Activated naive CD8-positive, alpha-beta T cell (primary cell): ENCODE results near the gene ALPL.

Experiments used
- H3K27ac Mint-ChIP-seq: one replicate; pipeline ENCODE4 v1.8.0; 2021; ENCODE audit warnings: mixed read lengths
- H3K27me3 Mint-ChIP-seq: one replicate; pipeline ENCODE4 v1.8.0; 2021; ENCODE audit warnings: mixed read lengths
- H3K36me3 Mint-ChIP-seq: one replicate; pipeline ENCODE4 v1.8.0; 2021; ENCODE audit warnings: mixed read lengths
- H3K4me1 Mint-ChIP-seq: one replicate; pipeline ENCODE4 v1.8.0; 2021; ENCODE audit warnings: low read depth, mixed read lengths
- H3K4me3 Mint-ChIP-seq: one replicate; pipeline ENCODE4 v1.8.0; 2021; ENCODE audit warnings: mild to moderate bottlenecking, mixed read lengths
- H3K9me3 Mint-ChIP-seq: one replicate; pipeline ENCODE4 v1.8.0; 2021; ENCODE audit warnings: low read depth, mixed read lengths

Gene ALPL

GRCh38 chr1:21496886-21497285 is 12.3 kb upstream of the ALPL start:
- Mint-ChIP-seq H3K27ac (no peak overlapping the region), H3K27me3 (peaks cover 1% of the 10 kb centered on the region), H3K36me3 (no peaks in the 10 kb centered on the region), H3K9me3 (no peaks in the 10 kb centered on the region), H3K4me3 (no peak overlapping the region), H3K4me1 (no peaks in the 10 kb centered on the region)

GRCh38 chr1:21497466-21498061 is 11.7 kb upstream of the ALPL start:
- no peak overlapping the region for H3K4me3 Mint-ChIP-seq

GRCh38 chr1:21499283-21499950 is 9.8 kb upstream of the ALPL start:
- Mint-ChIP-seq H3K4me1 (no peaks in the 10 kb centered on the region), H3K27me3 (peaks cover 1% of the 10 kb centered on the region), H3K9me3 (no peaks in the 10 kb centered on the region), H3K36me3 (no peaks in the 10 kb centered on the region), H3K27ac (no peak overlapping the region), H3K4me3 (no peak overlapping the region)

More at GRCh38 chr1:21497466-21498061, 11.7 kb upstream of the ALPL start:
- H3K27ac Mint-ChIP-seq, result no peak overlapping the region
- no peaks in the 10 kb centered on the region for H3K36me3 Mint-ChIP-seq
- H3K27me3 Mint-ChIP-seq, result peaks cover 1% of the 10 kb centered on the region
- no peaks in the 10 kb centered on the region for H3K9me3 Mint-ChIP-seq
- H3K4me1 Mint-ChIP-seq, result no peaks in the 10 kb centered on the region

GRCh38 chr1:21503706-21504377 is 5.4 kb upstream of the ALPL start:
- H3K27ac Mint-ChIP-seq, result no peak overlapping the region
- no peaks in the 10 kb centered on the region for H3K36me3 Mint-ChIP-seq
- peaks cover 26% of the 10 kb centered on the region for H3K27me3 Mint-ChIP-seq
- H3K4me3 Mint-ChIP-seq, result no peak overlapping the region
- H3K4me1 Mint-ChIP-seq, result peaks cover 2% of the 10 kb centered on the region
- H3K9me3 Mint-ChIP-seq, result no peaks in the 10 kb centered on the region

GRCh38 chr1:21506804-21507203 is 2.4 kb upstream of the ALPL start:
- H3K9me3 Mint-ChIP-seq, result no peaks in the 10 kb centered on the region
- peaks cover 38% of the 10 kb centered on the region for H3K27me3 Mint-ChIP-seq

GRCh38 chr1:21507511-21508270 is 1.5 kb upstream of the ALPL start:
- peaks cover 9% of the 10 kb centered on the region for H3K4me1 Mint-ChIP-seq
- no peak overlapping the region for H3K27ac Mint-ChIP-seq
- peak overlapping the region; percentile 4 for H3K4me3 Mint-ChIP-seq
- no peaks in the 10 kb centered on the region for H3K9me3 Mint-ChIP-seq
- H3K27me3 Mint-ChIP-seq, result peaks cover 40% of the 10 kb centered on the region
- no peaks in the 10 kb centered on the region for H3K36me3 Mint-ChIP-seq

More at GRCh38 chr1:21506804-21507203, 2.4 kb upstream of the ALPL start:
- H3K36me3 Mint-ChIP-seq, result no peaks in the 10 kb centered on the region
- H3K27ac Mint-ChIP-seq, result no peak overlapping the region
- H3K4me1 Mint-ChIP-seq, result peaks cover 9% of the 10 kb centered on the region
- no peak overlapping the region for H3K4me3 Mint-ChIP-seq

- H3K27me3 Mint-ChIP-seq, result peaks cover 40% of the 10 kb centered on the region
These were observed 458 bp upstream of the ALPL start for GRCh38 chr1:21508580-21509350.

GRCh38 chr1:21510113-21510493 is 880 bp downstream of the ALPL start:
- Mint-ChIP-seq H3K4me1 (peaks cover 9% of the 10 kb centered on the region), H3K27me3 (peaks cover 38% of the 10 kb centered on the region), H3K36me3 (no peaks in the 10 kb centered on the region), H3K9me3 (no peaks in the 10 kb centered on the region), H3K4me3 (peak overlapping the region; percentile 14), H3K27ac (no peak overlapping the region)

More at GRCh38 chr1:21508580-21509350, 458 bp upstream of the ALPL start:
- Mint-ChIP-seq H3K9me3 (no peaks in the 10 kb centered on the region), H3K4me1 (peaks cover 9% of the 10 kb centered on the region), H3K4me3 (peak overlapping the region; percentile 85), H3K36me3 (no peaks in the 10 kb centered on the region), H3K27ac (peak overlapping the region; percentile 16)

GRCh38 chr1:21510885-21511578 is 1.8 kb downstream of the ALPL start:
- H3K9me3 Mint-ChIP-seq, result no peaks in the 10 kb centered on the region
- H3K4me1 Mint-ChIP-seq, result peaks cover 9% of the 10 kb centered on the region
- peak overlapping the region; percentile 14 for H3K4me3 Mint-ChIP-seq
- H3K27ac Mint-ChIP-seq, result no peak overlapping the region
- H3K27me3 Mint-ChIP-seq, result peaks cover 33% of the 10 kb centered on the region
- no peaks in the 10 kb centered on the region for H3K36me3 Mint-ChIP-seq

GRCh38 chr1:21511579-21512522 is 2.6 kb downstream of the ALPL start:
- Mint-ChIP-seq H3K27ac (no peak overlapping the region), H3K27me3 (peaks cover 26% of the 10 kb centered on the region), H3K9me3 (no peaks in the 10 kb centered on the region), H3K4me1 (peaks cover 9% of the 10 kb centered on the region), H3K36me3 (no peaks in the 10 kb centered on the region), H3K4me3 (no peak overlapping the region)

GRCh38 chr1:21514245-21514644 is 5.0 kb downstream of the ALPL start:
- Mint-ChIP-seq H3K9me3 (no peaks in the 10 kb centered on the region), H3K4me1 (peaks cover 6% of the 10 kb centered on the region), H3K27me3 (peaks cover 13% of the 10 kb centered on the region), H3K36me3 (no peaks in the 10 kb centered on the region), H3K4me3 (no peak overlapping the region), H3K27ac (no peak overlapping the region)

- H3K27me3 Mint-ChIP-seq, result peaks cover 1% of the 10 kb centered on the region
- no peak overlapping the region for H3K4me3 Mint-ChIP-seq
- no peaks in the 10 kb centered on the region for H3K4me1 Mint-ChIP-seq
- H3K27ac Mint-ChIP-seq, result no peak overlapping the region
- H3K9me3 Mint-ChIP-seq, result no peaks in the 10 kb centered on the region
- no peaks in the 10 kb centered on the region for H3K36me3 Mint-ChIP-seq
These were observed 8.0 kb downstream of the ALPL start for GRCh38 chr1:21517161-21517589.
